ENCODE data around the gene RPTOR.

GRCh38 chr17:80910043-80910442 is 365.4 kb downstream of the RPTOR start:
- TF ChIP-seq CTCF (conservative IDR thresholded peaks at IDR 0.05; ENCODE audit: low read length) (no peak), EZH2phosphoT487 (IDR thresholded peaks at IDR 0.05; ENCODE audit: borderline replicate concordance, low read depth, low read length) (no peak)

All from OCI-LY7 (cell line).